ENCODE data around the gene ALOX5AP. TPM values are rescaled to one million over a fixed set of nuclear protein-coding genes. Genes with fewer than 3 reads are reported as not detected.

The ALOX5AP gene
- total RNA-seq, 1 donor from 2014 or later: not detected

GRCh38 chr13:30700364-30700763 lies 35.0 kb upstream of the ALOX5AP start:
- H3K27me3 Mint-ChIP-seq: peaks cover 33% of the 10 kb centered on the region
- no peak overlapping the region for H3K27ac Mint-ChIP-seq
- no peak for TF ChIP-seq CTCF (IDR thresholded peaks at IDR 0.05; ENCODE audit: unreplicated experiment)
- no peak for DNase-seq (ENCODE audit: low spot score, unreplicated experiment)
- H3K4me1 Mint-ChIP-seq (ENCODE audit: low read depth): peaks cover 5% of the 10 kb centered on the region
- H3K4me3 Mint-ChIP-seq (ENCODE audit: low read depth): no peak overlapping the region
- no peaks in the 10 kb centered on the region for H3K9me3 Mint-ChIP-seq (ENCODE audit: low read depth)
- H3K36me3 Mint-ChIP-seq (ENCODE audit: insufficient read depth): no peaks in the 10 kb centered on the region

- Mint-ChIP-seq H3K36me3 (ENCODE audit: insufficient read depth) (no peaks in the 10 kb centered on the region), H3K4me3 (ENCODE audit: low read depth) (no peak overlapping the region), H3K4me1 (ENCODE audit: low read depth) (peaks cover 5% of the 10 kb centered on the region), H3K27me3 (peaks cover 20% of the 10 kb centered on the region), H3K9me3 (ENCODE audit: low read depth) (no peaks in the 10 kb centered on the region), H3K27ac (no peak overlapping the region)
- TF ChIP-seq CTCF (IDR thresholded peaks at IDR 0.05; ENCODE audit: unreplicated experiment): peak; percentile 14
- no peak for DNase-seq (ENCODE audit: low spot score, unreplicated experiment)
Measured at GRCh38 chr13:30702006-30702405, 33.3 kb upstream of the ALOX5AP start.

- peaks cover 7% of the 10 kb centered on the region for H3K27me3 Mint-ChIP-seq
- no peak for TF ChIP-seq CTCF (IDR thresholded peaks at IDR 0.05; ENCODE audit: unreplicated experiment)
Measured at GRCh38 chr13:30704596-30704995, 30.7 kb upstream of the ALOX5AP start.

GRCh38 chr13:30705680-30706079 lies 29.7 kb upstream of the ALOX5AP start:
- Mint-ChIP-seq H3K27ac (no peak overlapping the region), H3K4me1 (ENCODE audit: low read depth) (no peaks in the 10 kb centered on the region), H3K27me3 (peaks cover 7% of the 10 kb centered on the region), H3K9me3 (ENCODE audit: low read depth) (no peaks in the 10 kb centered on the region), H3K36me3 (ENCODE audit: insufficient read depth) (no peaks in the 10 kb centered on the region), H3K4me3 (ENCODE audit: low read depth) (no peak overlapping the region)
- TF ChIP-seq CTCF (IDR thresholded peaks at IDR 0.05; ENCODE audit: unreplicated experiment): no peak
- no peak for DNase-seq (ENCODE audit: low spot score, unreplicated experiment)

More at GRCh38 chr13:30704596-30704995, 30.7 kb upstream of the ALOX5AP start:
- DNase-seq (ENCODE audit: low spot score, unreplicated experiment): no peak
- H3K9me3 Mint-ChIP-seq (ENCODE audit: low read depth): no peaks in the 10 kb centered on the region
- no peak overlapping the region for H3K4me3 Mint-ChIP-seq (ENCODE audit: low read depth)
- peaks cover 2% of the 10 kb centered on the region for H3K4me1 Mint-ChIP-seq (ENCODE audit: low read depth)
- no peak overlapping the region for H3K27ac Mint-ChIP-seq
- H3K36me3 Mint-ChIP-seq (ENCODE audit: insufficient read depth): no peaks in the 10 kb centered on the region

GRCh38 chr13:30708541-30708940 lies 26.8 kb upstream of the ALOX5AP start:
- no peaks in the 10 kb centered on the region for H3K36me3 Mint-ChIP-seq (ENCODE audit: insufficient read depth)
- H3K4me3 Mint-ChIP-seq (ENCODE audit: low read depth): no peak overlapping the region
- TF ChIP-seq CTCF (IDR thresholded peaks at IDR 0.05; ENCODE audit: unreplicated experiment): no peak
- H3K4me1 Mint-ChIP-seq (ENCODE audit: low read depth): no peaks in the 10 kb centered on the region
- no peak for DNase-seq (ENCODE audit: low spot score, unreplicated experiment)
- no peak overlapping the region for H3K27ac Mint-ChIP-seq
- peaks cover 13% of the 10 kb centered on the region for H3K27me3 Mint-ChIP-seq
- no peaks in the 10 kb centered on the region for H3K9me3 Mint-ChIP-seq (ENCODE audit: low read depth)
